NOMO-1 (cell line): ENCODE data around the gene ATP8B1.

Experiments
- DNase-seq, 2 experiments: peaks; one replicate each; lab custom pipeline; 2025; ENCODE audit not compliant: unreplicated experiment in 2 of 2; lab: John Stamatoyannopoulos, UW

ATP8B1 gene

GRCh38 chr18:57819671-57820460, 16.8 kb upstream of the ATP8B1 start:
- no peak for DNase-seq

GRCh38 chr18:57819119-57819518, 16.0 kb upstream of the ATP8B1 start:
- no peak for DNase-seq

- DNase-seq, result no peak
Measured at GRCh38 chr18:57816208-57816954, 13.3 kb upstream of the ATP8B1 start.

- no peak for DNase-seq
Measured at GRCh38 chr18:57814555-57814954, 11.4 kb upstream of the ATP8B1 start.

- no peak for DNase-seq
Measured at GRCh38 chr18:57813245-57813644, 10.1 kb upstream of the ATP8B1 start.

- no peak for DNase-seq
Measured at GRCh38 chr18:57812126-57812477, 9.0 kb upstream of the ATP8B1 start.

GRCh38 chr18:57811477-57812125, 8.5 kb upstream of the ATP8B1 start:
- no peak for DNase-seq

- no peak for DNase-seq
Measured at GRCh38 chr18:57809190-57809589, 6.1 kb upstream of the ATP8B1 start.

DNA sequence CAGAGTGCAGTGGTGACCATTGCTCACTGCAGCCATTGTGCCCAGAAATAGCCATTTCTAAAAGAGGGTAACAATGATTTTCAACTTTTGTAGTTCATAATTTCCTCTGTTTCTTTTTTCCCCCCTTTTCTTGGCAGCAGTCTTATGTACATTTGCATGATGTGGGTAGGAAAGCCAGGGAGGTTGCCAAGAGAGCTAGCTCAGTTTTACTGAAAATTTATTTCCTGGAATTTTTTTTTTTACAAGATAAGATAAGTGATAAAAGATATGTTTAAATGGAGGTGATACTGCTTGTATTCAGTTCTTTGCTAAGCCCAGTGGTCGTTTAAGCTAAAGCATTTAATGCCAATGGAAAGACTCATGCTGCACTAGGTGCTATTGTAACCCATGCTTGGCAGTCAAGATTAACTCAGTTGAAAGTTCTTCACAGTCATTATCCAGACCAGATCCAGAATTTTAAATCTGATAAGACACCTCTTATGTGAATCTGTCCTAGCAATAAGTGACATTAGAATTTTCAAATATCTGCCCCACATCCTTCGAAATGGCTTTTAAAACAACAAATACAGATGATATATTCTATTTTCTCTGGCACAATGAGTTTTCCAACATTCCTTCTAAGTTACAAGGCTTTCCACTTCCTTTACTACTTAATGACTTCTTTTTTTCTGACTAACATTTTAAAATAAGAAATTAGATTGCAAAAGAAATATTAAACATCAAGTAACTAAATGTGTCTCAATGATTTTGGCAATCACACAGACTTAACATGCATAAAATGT, 4.4 kb upstream of the ATP8B1 start:
- DNase-seq, result no peak

- no peak for DNase-seq
Measured at GRCh38 chr18:57806978-57807285, 3.8 kb upstream of the ATP8B1 start.

DNA sequence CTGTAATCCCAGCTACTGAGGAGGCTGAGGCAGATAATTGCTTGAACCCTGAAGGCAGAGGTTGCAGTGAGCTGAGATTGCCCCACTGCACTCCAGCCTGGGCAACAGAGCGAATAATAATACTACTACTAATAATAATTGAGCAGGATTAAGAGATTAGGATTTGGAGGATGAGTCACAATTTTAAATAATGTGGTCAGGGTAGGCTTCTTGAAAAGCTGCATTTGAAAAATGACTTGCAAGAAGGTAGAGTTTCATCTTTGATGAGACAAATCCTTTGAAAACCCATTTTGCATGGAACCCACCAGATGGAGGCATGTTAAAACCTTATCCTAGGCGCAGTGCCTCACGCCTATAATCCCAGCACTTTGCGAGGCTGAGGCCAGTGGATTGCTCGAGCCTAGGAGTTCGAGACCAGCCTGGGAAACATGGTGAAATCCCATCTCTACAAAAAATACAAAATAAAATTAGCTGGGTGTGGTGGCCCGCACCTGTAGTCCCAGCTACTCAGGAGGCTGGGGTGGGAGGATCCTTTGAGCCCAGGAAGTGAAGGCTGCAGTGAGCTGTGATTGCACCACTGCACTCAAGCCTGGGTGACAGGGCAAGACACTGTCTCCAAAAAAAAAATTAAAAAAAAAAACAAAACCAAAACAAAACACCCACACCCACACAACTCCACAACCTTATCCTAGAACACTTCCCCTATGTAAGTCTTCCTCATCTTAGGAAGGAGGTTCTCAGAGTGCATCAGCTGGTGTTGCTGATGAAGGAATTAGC, 3.3 kb upstream of the ATP8B1 start:
- no peak for DNase-seq

GRCh38 chr18:57805117-57805516, 2.0 kb upstream of the ATP8B1 start:
- DNase-seq, result no peak

DNA sequence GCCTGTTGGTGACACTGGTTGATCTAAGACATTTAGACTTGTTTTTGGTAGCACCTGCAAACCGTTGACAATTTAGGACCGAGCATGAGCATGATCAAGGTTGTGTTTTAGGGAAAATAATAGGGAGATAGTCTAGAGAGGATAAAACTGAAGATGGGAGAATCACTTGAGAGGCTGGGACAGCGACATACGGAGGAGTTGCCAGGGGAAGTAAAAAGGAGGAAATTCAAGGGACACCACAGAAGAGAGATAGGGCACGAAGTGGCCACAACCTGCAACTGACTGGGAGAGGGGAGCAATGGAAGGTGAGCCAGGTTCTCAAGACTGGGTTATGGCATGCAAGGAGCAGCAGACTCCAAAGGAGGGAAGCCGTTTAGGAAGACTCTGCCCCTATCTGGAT, 1.4 kb upstream of the ATP8B1 start:
- DNase-seq, result no peak

- DNase-seq, result no peak
Measured at GRCh38 chr18:57802213-57803102, 657 bp downstream of the ATP8B1 start.

GRCh38 chr18:57801761-57802212, 1.3 kb downstream of the ATP8B1 start:
- no peak for DNase-seq

- DNase-seq, result no peak
Measured at GRCh38 chr18:57801325-57801724, 1.8 kb downstream of the ATP8B1 start.

DNA sequence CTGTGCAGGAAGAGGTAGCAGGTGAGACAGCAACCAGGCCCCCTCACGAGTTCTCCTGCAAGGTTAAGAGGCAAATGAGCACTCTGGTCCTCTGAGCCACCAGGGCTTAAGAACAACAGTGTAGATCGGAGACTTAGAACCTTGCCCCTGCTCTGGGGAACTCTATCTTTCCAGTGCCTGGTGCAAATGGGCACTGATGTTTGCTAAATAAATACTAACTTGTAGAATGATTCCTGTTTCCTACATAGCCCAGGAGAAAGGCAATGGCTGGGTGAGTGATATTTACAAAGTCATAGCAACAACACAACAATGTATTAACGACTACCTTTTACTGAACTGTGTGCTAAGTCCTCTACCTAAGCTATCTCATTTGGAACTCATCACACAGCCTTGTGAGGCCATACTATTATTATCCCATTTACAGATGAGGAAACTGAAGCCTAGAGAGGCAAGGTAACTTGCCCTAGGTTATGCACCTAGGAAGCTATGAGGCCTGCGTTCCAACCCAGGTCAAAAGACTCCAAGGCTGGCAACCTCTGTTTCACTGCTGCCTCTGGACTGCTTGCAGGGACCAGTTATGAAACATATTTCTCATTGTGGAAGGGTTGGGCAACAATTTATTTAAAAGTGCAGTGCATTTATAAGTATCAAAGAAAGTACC, 4.3 kb downstream of the ATP8B1 start:
- DNase-seq, result no peak

DNA sequence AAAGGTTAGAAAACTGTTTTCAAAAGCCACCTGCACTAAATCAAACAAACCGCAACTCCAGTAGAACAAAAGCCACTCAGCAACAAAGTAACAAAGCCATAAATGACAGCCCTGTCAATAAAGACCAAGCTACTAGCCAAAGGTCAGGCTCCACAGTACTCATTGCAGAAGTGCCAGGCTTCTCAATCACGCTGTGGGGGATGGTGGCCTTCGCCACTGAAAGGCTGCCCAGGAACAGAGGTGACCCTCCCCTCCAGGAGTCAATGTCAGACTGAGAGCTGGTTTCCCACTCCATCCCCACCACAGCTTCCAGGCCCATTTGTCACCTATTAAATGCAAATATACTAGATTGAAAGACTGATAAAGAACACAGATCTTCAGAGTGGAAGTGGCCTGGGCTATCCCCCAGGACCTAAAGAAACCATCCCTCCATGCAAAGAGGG, 5.9 kb downstream of the ATP8B1 start:
- no peak for DNase-seq
